SU-DHL-6 (cell line): Measurements from ENCODE around the gene BGLAP.

Experiments used
- H2AFZ ChIP-seq: fragments of 200-600 bp; sonication (generic); 2 replicates; pipeline ENCODE4 v1.6.1; 2014; ENCODE audit warnings: low read depth, mild to moderate bottlenecking, moderate library complexity, mixed read lengths, antibody characterized with exemption, low read length; ENCODE audit not compliant: severe bottlenecking
- H3F3A ChIP-seq: fragments of 200-600 bp; shearing (Covaris generic); 2 replicates; pipeline ENCODE4 v1.6.0; 2016; ENCODE audit warnings: antibody characterized with exemption, mild to moderate bottlenecking; ENCODE audit not compliant: insufficient read depth
- H3K27ac ChIP-seq: fragments of 200-600 bp; sonication (generic); 2 replicates; pipeline ENCODE4 v1.5.1; 2016; ENCODE audit warnings: low read depth, mild to moderate bottlenecking, low read length, moderate library complexity, mixed read lengths
- H3K27me3 ChIP-seq: fragments of 200-600 bp; sonication (generic), shearing (Covaris generic); 2 replicates; pipeline ENCODE4 v1.6.0; 2014; ENCODE audit warnings: mild to moderate bottlenecking, low read length
- H3K36me3 ChIP-seq: fragments of 200-600 bp; sonication (generic); 2 replicates; pipeline ENCODE4 v1.6.1; 2014; ENCODE audit warnings: mild to moderate bottlenecking, low read length, mixed read lengths
- H3K4me2 ChIP-seq: fragments of 300-600, 200-600 bp; shearing (Covaris generic), sonication (generic); 2 replicates; pipeline ENCODE4 v1.6.0; 2014; ENCODE audit warnings: low read length, low read depth, mild to moderate bottlenecking; ENCODE audit not compliant: poor library complexity, severe bottlenecking
- H3K4me3 ChIP-seq: fragments of 200-600 bp; sonication (generic); 2 replicates; pipeline ENCODE4 v1.5.1; 2014; ENCODE audit warnings: antibody characterized with exemption, low read length, mild to moderate bottlenecking, mixed read lengths; ENCODE audit not compliant: insufficient read depth, poor library complexity, severe bottlenecking
- H3K79me2 ChIP-seq: fragments of 200-600 bp; sonication (generic); 2 replicates; pipeline ENCODE4 v1.6.1; 2014; ENCODE audit warnings: mild to moderate bottlenecking, low read length, moderate library complexity; ENCODE audit not compliant: insufficient read depth
- H3K9ac ChIP-seq: fragments of 200-600 bp; sonication (generic); 2 replicates; pipeline ENCODE4 v1.7.0; 2014; ENCODE audit warnings: mild to moderate bottlenecking, low read length
- H3K9me2 ChIP-seq: fragments of 200-600 bp; sonication (generic); replicated peaks from 2 replicates; pipeline ENCODE4 v1.6.1; 2014; ENCODE audit warnings: low read length; ENCODE audit not compliant: insufficient read depth
- H3K9me3 ChIP-seq: fragments of 200-600 bp; sonication (generic); 2 replicates; pipeline ENCODE4 v1.6.1; 2014; ENCODE audit warnings: low read length, mixed read lengths; ENCODE audit not compliant: insufficient read depth
- H4K20me1 ChIP-seq: fragments of 200-600 bp; sonication (generic); 2 replicates; pipeline ENCODE4 v1.6.1; 2014; ENCODE audit warnings: low read depth, mild to moderate bottlenecking, antibody characterized with exemption, low read length, moderate library complexity, mixed read lengths
- EZH2phosphoT487 ChIP-seq: fragments of 200-600 bp; sonication (generic), shearing (Covaris generic); conservative IDR thresholded peaks from 2 replicates; pipeline ENCODE4 v1.6.1; 2018; ENCODE audit warnings: mild to moderate bottlenecking, antibody characterized with exemption, low read length, moderate library complexity, mixed read lengths
- TF ChIP-seq, protein P1 (sequence below): fragments of 200-600 bp; sonication (generic); IDR thresholded peaks from one replicate; pipeline ENCODE4 v1.5.1; 2017; ENCODE audit warnings: antibody characterized with exemption, mild to moderate bottlenecking, low read length, moderate library complexity; ENCODE audit not compliant: insufficient read depth, poor library complexity, severe bottlenecking

Gene BGLAP

DNA sequence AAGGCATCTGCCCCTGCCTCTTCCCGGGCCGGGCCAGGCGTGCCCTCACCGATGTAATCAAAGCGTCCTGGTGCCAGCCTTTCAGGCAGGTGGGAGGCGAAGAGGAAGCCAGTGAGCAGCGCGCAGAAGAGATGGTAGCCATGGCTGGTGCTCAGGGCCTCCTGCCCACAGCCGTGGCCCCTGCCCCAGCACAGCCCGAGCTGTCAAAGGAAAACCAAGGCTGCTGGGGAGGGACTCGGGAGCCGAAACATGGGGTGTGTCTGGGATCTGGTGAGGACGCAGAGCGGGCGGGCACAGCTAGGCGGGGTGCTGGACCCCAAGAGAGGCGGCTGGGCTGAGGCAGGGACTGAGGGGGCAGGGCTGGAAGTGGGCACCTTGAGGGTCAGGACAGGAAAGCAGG is 2.7 kb downstream of the BGLAP start:
- no peaks in the 10 kb centered on the region for H4K20me1 ChIP-seq
- no peaks in the 10 kb centered on the region for H3K79me2 ChIP-seq
- no peak overlapping the region for H2AFZ ChIP-seq
- H3K27me3 ChIP-seq: no peaks in the 10 kb centered on the region
- H3K36me3 ChIP-seq: no peaks in the 10 kb centered on the region
- H3K9me2 ChIP-seq: no peaks in the 10 kb centered on the region
- no peaks in the 10 kb centered on the region for H3K9me3 ChIP-seq
- no peak overlapping the region for H3K4me3 ChIP-seq
- TF ChIP-seq, protein P1, sequence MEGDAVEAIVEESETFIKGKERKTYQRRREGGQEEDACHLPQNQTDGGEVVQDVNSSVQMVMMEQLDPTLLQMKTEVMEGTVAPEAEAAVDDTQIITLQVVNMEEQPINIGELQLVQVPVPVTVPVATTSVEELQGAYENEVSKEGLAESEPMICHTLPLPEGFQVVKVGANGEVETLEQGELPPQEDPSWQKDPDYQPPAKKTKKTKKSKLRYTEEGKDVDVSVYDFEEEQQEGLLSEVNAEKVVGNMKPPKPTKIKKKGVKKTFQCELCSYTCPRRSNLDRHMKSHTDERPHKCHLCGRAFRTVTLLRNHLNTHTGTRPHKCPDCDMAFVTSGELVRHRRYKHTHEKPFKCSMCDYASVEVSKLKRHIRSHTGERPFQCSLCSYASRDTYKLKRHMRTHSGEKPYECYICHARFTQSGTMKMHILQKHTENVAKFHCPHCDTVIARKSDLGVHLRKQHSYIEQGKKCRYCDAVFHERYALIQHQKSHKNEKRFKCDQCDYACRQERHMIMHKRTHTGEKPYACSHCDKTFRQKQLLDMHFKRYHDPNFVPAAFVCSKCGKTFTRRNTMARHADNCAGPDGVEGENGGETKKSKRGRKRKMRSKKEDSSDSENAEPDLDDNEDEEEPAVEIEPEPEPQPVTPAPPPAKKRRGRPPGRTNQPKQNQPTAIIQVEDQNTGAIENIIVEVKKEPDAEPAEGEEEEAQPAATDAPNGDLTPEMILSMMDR: no peak
- no peak for TF ChIP-seq EZH2phosphoT487
- no peak overlapping the region for H3K27ac ChIP-seq
- H3K4me2 ChIP-seq: no peak overlapping the region
- H3K9ac ChIP-seq: no peak overlapping the region
- H3F3A ChIP-seq: no peaks in the 10 kb centered on the region

DNA sequence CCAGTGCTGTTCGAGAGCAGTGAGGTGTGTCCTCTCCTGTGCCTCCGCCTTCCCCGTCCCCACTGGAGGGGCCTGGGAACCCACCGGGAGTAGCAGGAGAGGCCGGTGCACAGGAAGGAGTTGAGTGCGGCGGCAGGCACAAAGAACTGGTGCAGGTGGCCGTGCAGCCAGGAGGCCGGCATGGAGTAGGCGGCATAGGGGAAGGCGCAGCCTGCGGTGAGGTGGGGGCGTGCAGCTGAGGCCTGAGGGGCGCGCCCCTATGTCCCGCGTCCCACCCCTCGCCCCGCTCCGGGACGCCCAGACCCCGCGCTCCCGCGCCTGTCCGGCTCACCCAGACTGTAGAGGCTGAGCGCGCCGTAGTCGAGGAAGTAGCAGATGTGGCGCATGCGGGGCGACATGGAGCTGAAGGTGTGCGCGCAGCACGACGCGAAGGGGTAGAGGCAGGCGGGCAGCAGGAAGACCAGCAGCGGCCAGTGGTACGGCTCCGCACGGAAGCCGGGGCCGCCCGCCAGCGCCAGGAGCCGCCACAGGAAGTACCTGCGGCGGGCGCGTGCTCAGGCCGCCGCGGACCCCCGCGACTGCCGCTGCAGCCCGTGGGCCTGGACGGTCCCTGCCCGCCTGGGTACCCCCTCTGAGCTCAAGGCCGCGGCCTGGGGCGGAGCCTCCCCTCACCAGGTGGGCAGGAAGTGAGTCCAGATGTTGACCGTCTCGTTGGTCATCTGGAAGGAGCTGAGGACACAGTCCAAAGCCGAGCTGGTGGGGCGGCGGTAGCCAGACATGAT is 3.7 kb downstream of the BGLAP start:
- Histone ChIP-seq H3K4me3 (no peak overlapping the region), H3K79me2 (no peaks in the 10 kb centered on the region), H3K9me3 (no peaks in the 10 kb centered on the region), H3K27me3 (no peaks in the 10 kb centered on the region), H2AFZ (no peak overlapping the region), H3K9ac (no peak overlapping the region), H3K4me2 (no peak overlapping the region), H3K9me2 (no peaks in the 10 kb centered on the region), H3K36me3 (no peaks in the 10 kb centered on the region), H3F3A (no peaks in the 10 kb centered on the region), H4K20me1 (no peaks in the 10 kb centered on the region), H3K27ac (no peak overlapping the region)
- TF ChIP-seq EZH2phosphoT487: no peak
- TF ChIP-seq, protein P1: no peak

DNA sequence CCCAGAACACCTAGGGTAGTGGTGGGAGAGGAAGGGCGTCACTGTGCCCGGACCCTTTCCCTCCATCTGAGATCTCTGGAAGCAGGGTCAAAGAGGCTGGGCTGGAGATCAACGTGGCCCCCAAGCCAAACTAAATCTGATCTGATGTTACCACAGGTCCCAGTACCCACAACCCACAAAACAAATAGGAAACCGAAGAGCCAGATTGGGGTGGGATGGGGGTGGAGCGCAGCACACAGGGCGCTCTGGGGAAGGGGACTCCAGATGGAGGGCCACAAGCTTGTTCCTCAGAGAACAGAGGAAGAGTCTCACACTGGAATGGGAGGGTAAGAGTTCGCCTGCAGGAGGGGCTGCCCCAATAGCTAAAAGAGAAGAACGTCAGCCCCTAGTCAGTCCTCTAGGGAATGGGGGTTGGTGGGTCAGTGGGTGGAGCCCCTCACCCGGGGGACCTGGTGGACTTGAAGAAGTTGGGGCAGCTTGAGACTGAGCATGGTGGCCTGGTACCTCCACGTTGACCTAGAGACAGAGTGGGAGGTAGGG is 4.3 kb downstream of the BGLAP start:
- Histone ChIP-seq H3K9me2 (no peaks in the 10 kb centered on the region), H3K9me3 (no peaks in the 10 kb centered on the region), H3F3A (no peaks in the 10 kb centered on the region), H3K4me2 (no peak overlapping the region), H4K20me1 (no peaks in the 10 kb centered on the region), H3K79me2 (no peaks in the 10 kb centered on the region), H3K27ac (no peak overlapping the region), H3K36me3 (no peaks in the 10 kb centered on the region), H3K9ac (no peak overlapping the region), H2AFZ (no peak overlapping the region), H3K4me3 (no peak overlapping the region), H3K27me3 (no peaks in the 10 kb centered on the region)
- no peak for TF ChIP-seq EZH2phosphoT487
- TF ChIP-seq, protein P1: no peak
